Peyer's patch (tissue), 4 donors: ENCODE measurements around the gene FFAR3. TPM values are rescaled to one million over a fixed set of nuclear protein-coding genes. Genes with fewer than 3 reads are reported as not detected.

ENCODE experiments used
- DNase-seq, 3 donors: peaks; one replicate each; pipeline ENCODE4 v3.0.0-alpha.2; 2017 to 2019
- H3K27ac ChIP-seq, 4 donors: fragments of 200-600 bp; sonication (generic); one replicate each; pipeline ENCODE4 v1.5.1; 2016 to 2019
- H3K27me3 ChIP-seq, 2 donors: fragments of 200-600 bp; sonication (generic); one replicate each; pipeline ENCODE4 v1.5.1; 2019
- H3K36me3 ChIP-seq, 3 donors: fragments of 200-600 bp; sonication (generic); one replicate each; pipeline ENCODE4 v1.5.1; 2016 to 2019
- H3K4me1 ChIP-seq, 4 donors: fragments of 200-600 bp; sonication (generic); one replicate each; pipeline ENCODE4 v1.5.1; 2016 to 2019
- H3K4me3 ChIP-seq, 4 donors: fragments of 200-600 bp; sonication (generic); 1 replicate in 3 of 4; 2 replicates in 1 of 4; pipeline ENCODE4 v1.5.1; 2016 to 2019; ENCODE audit warnings: mild to moderate bottlenecking in 1 of 4
- H3K9me3 ChIP-seq, 4 donors: fragments of 200-600 bp; sonication (generic); one replicate each; pipeline ENCODE4 v1.5.1; 2016 to 2019; ENCODE audit warnings: mild to moderate bottlenecking in 1 of 4
- CTCF ChIP-seq, 6 experiments: fragments of 450-650 bp in 4 of 6; fragments of 200-600 bp in 2 of 6; sonication (generic) in 1 of 6; IDR thresholded peaks; one replicate each; pipeline ENCODE4 v1.5.1; 2017 to 2019; ENCODE audit warnings: antibody characterized with exemption in 6 of 6, mild to moderate bottlenecking in 3 of 6, moderate library complexity in 1 of 6
- POLR2A ChIP-seq, 2 donors: fragments of 450-650 bp; IDR thresholded peaks; one replicate each; pipeline ENCODE4 v1.5.1; 2017; ENCODE audit warnings: antibody characterized with exemption in 2 of 2, mild to moderate bottlenecking in 2 of 2, moderate library complexity in 2 of 2
- total RNA-seq, 4 donors: library from RNA; depleted of rRNA; stranded (reverse); fragments of >200 nt; gene quantifications; one replicate each; pipeline ENCODE4 v1.1.0, GENCODE V29; 2016

The FFAR3 gene, protein sequence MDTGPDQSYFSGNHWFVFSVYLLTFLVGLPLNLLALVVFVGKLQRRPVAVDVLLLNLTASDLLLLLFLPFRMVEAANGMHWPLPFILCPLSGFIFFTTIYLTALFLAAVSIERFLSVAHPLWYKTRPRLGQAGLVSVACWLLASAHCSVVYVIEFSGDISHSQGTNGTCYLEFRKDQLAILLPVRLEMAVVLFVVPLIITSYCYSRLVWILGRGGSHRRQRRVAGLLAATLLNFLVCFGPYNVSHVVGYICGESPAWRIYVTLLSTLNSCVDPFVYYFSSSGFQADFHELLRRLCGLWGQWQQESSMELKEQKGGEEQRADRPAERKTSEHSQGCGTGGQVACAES
- total RNA-seq, result 1 to 10 TPM in 1 of 4 donors, not detected in 3; 1.1 TPM

DNA sequence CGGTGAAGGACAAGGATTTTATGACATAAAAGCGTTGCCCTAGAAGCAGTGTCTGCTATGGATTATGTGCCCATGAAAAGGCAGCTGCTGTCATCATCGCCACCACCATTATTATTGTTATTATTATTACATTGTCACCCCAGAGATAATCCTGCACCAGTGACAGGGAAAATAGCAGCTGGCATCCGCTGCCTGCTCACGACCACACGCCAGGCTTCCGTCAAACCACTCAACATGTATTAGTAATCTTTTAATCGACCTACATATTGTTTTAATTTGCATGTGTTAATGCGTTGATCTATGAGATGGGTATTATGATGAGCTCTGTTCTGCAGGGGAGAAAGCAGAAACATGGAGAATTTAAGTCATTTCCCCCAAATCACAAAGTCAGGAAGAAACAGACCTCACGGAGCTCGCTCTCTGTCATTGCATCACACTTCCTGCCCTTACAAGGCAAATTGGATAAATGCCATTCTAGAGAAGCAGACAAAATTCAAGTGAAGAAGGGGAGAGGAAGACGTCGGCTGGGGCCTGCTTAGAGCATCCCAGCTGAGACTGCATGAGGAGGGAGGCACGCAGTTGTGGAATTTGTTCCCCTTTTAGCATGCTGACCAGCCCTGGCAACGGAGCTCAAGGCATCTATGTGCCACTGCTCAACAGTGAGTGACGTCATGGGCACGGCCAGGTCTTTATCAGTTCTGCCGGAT, at the start of gene FFAR3:
TSS of gene FFAR3 (plus strand) at position 594 of the 707 bp plus-strand sequence. CDS start 431 bp downstream, outside the sequence.
- Histone ChIP-seq H3K9me3 (no peaks in the 10 kb centered on the region), H3K27me3 (no peaks in the 10 kb centered on the region), H3K4me3 (no peak within 1 kb of the TSS), H3K27ac (no peak within 1 kb of the TSS), H3K36me3 (no peaks in the 10 kb centered on the region), H3K4me1 (no peaks in the 10 kb centered on the region)
- no peak for DNase-seq
- no peak for TF ChIP-seq CTCF (IDR thresholded peaks at IDR 0.05)
- TF ChIP-seq POLR2A (IDR thresholded peaks at IDR 0.05), result no peak

GRCh38 chr19:35308910-35309309, 49.4 kb upstream of the FFAR3 start:
- Histone ChIP-seq H3K9me3 (no peaks in the 10 kb centered on the region), H3K36me3 (no peaks in the 10 kb centered on the region), H3K27me3 (no peaks in the 10 kb centered on the region), H3K27ac (no peak overlapping the region), H3K4me3 (no peak overlapping the region), H3K4me1 (no peaks in the 10 kb centered on the region)
- DNase-seq, result no peak
- no peak for TF ChIP-seq POLR2A (IDR thresholded peaks at IDR 0.05)
- no peak for TF ChIP-seq CTCF (IDR thresholded peaks at IDR 0.05)

DNA sequence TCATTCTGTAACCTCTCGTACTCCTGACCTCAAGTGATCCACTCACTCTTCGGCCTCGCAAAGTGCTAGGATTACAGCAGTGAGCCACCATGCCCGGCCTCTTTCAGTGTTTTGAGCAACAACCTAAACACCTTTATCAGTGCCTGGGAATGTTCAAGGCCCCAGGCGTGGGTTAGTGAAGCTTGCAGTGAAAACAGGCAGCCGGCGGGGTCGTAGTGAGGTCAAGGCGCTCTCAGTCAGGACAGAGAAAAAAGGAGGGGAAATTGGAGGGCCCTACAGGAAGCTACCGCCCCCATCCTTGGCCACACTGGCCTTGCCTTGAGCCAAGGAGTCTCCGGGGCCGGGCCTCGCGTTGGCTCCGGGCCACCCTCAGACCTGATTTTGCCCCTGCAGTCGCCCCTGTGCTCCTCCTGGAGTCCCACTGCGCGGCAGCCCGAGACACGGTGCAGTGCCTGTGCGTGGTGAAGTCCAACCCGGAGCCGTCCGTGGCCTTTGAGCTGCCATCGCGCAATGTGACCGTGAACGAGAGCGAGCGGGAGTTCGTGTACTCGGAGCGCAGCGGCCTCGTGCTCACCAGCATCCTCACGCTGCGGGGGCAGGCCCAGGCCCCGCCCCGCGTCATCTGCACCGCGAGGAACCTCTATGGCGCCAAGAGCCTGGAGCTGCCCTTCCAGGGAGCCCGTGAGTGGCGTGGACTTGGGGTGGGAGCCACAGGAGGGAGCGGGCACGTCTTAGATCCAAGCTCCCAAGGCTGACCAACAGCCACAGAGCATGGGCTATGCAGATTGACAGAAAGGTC, 48.6 kb upstream of the FFAR3 start:
- Histone ChIP-seq H3K9me3 (no peaks in the 10 kb centered on the region), H3K36me3 (no peaks in the 10 kb centered on the region), H3K4me1 (no peaks in the 10 kb centered on the region), H3K27me3 (no peaks in the 10 kb centered on the region), H3K4me3 (no peak overlapping the region), H3K27ac (peak overlapping the region in 2 of 4 donors; percentile 5 to 22)
- DNase-seq, result no peak
- TF ChIP-seq CTCF (IDR thresholded peaks at IDR 0.05) (no peak), POLR2A (IDR thresholded peaks at IDR 0.05) (no peak)

DNA sequence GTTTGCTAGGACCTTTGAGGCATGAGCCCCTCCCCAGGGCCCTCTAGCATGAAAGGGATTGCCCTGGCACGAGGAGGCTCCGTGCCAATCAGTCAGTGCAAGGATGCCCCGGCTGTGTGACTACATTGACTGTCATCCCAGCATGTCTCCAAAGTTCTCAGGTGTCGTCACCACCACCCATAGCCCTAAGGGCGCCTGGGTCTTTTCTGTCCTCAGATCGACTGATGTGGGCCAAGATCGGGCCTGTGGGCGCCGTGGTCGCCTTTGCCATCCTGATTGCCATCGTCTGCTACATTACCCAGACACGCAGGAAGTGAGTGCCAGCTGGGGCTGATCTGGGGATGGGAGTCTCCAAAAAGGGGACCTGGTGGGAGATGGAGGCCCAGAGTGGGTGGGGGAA, 47.9 kb upstream of the FFAR3 start:
- DNase-seq, result no peak
- H3K27ac ChIP-seq, result peak overlapping the region in 1 of 4 donors; percentile 22
- no peaks in the 10 kb centered on the region for H3K36me3 ChIP-seq
- no peak overlapping the region for H3K4me3 ChIP-seq
- H3K9me3 ChIP-seq, result no peaks in the 10 kb centered on the region
- H3K27me3 ChIP-seq, result no peaks in the 10 kb centered on the region
- H3K4me1 ChIP-seq, result no peaks in the 10 kb centered on the region
- TF ChIP-seq POLR2A (IDR thresholded peaks at IDR 0.05), result no peak
- no peak for TF ChIP-seq CTCF (IDR thresholded peaks at IDR 0.05)

DNA sequence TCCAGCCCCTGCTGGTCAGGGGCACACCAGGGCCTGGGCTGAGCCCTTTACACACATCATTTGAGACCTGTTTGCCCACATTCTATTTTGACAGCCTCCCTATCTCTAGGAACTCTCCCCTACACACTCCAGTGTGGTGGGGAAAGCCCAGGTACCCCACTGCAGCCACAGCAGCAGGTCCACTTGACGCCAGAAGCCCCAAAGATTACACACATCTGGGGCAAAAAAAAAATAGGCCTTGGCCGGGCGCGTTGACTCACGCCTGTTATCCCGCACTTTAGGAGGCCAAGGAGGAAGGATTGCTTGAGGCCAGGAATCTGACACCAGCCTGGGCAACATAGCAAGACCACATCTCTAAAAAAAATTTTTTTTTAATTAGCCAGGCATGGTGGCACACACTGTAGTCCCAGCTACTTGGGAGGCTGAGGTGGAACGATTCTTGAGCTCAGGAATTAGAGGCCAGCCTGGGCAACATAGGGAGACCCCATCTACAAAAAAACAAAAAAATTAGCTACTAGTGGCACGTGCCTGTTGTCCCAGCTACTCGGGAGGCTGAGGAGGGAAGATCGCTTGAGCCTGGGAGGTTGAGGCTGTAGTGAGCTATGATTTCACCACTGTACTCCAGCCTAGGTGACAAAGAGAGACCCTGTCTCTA, 47.3 kb upstream of the FFAR3 start:
- DNase-seq, result no peak
- Histone ChIP-seq H3K27ac (no peak overlapping the region), H3K4me1 (no peaks in the 10 kb centered on the region), H3K9me3 (no peaks in the 10 kb centered on the region), H3K27me3 (no peaks in the 10 kb centered on the region), H3K4me3 (no peak overlapping the region), H3K36me3 (no peaks in the 10 kb centered on the region)
- TF ChIP-seq CTCF (IDR thresholded peaks at IDR 0.05), result no peak
- no peak for TF ChIP-seq POLR2A (IDR thresholded peaks at IDR 0.05)
